Neural progenitor cell (in vitro differentiated cells): Measurements from ENCODE around the gene JPH3. TPM values are rescaled to one million over a fixed set of nuclear protein-coding genes. Genes with fewer than 3 reads are reported as not detected.

Source experiments
- DNase-seq: peaks from one replicate; pipeline ENCODE4 v3.0.0-alpha.2; 2016; ENCODE audit warnings: low spot score
- H2AFZ ChIP-seq: fragments of 200-600 bp; sonication (generic); replicated peaks from 2 replicates; pipeline ENCODE4 v1.6.1; 2016; ENCODE audit warnings: antibody characterized with exemption
- H3F3A ChIP-seq: fragments of 200-600 bp; sonication (generic); 2 replicates; pipeline ENCODE4 v1.6.1; 2016; ENCODE audit warnings: antibody characterized with exemption, low read depth
- H3K27ac ChIP-seq: fragments of 200-600 bp; sonication (generic); 2 replicates; pipeline ENCODE4 v1.5.1; 2016; ENCODE audit warnings: mild to moderate bottlenecking
- H3K27me3 ChIP-seq: fragments of 200-600 bp; sonication (generic); 2 replicates; pipeline ENCODE4 v1.6.1; 2016; ENCODE audit warnings: mild to moderate bottlenecking, moderate library complexity
- H3K36me3 ChIP-seq: fragments of 200-600 bp; sonication (generic); 2 replicates; pipeline ENCODE4 v1.5.1; 2016
- H3K4me1 ChIP-seq: fragments of 200-600 bp; sonication (generic); 2 replicates; pipeline ENCODE4 v1.6.1; 2016; ENCODE audit warnings: mixed run types
- H3K4me2 ChIP-seq: fragments of 200-600 bp; sonication (generic); 2 replicates; pipeline ENCODE4 v1.6.1; 2016
- H3K4me3 ChIP-seq: fragments of 200-600 bp; sonication (generic); 2 replicates; pipeline ENCODE4 v1.5.1; 2016
- H3K79me2 ChIP-seq: fragments of 200-600 bp; sonication (generic); 2 replicates; pipeline ENCODE4 v1.6.1; 2016; ENCODE audit warnings: low read depth
- H3K9ac ChIP-seq: fragments of 200-600 bp; sonication (generic); 2 replicates; pipeline ENCODE4 v1.6.1; 2016
- H3K9me3 ChIP-seq: fragments of 200-600 bp; sonication (generic); 2 replicates; pipeline ENCODE4 v1.5.1; 2016; ENCODE audit warnings: low read depth
- H4K20me1 ChIP-seq: fragments of 200-600 bp; sonication (generic); 2 replicates; pipeline ENCODE4 v1.6.1; 2016; ENCODE audit warnings: low read depth
- H3K27ac Mint-ChIP-seq: 3 replicates; pipeline ENCODE4 v1.8.0; 2021; ENCODE audit warnings: mixed read lengths
- H3K27me3 Mint-ChIP-seq: 2 replicates; pipeline ENCODE4 v1.8.0; 2022; ENCODE audit warnings: low read depth, mild to moderate bottlenecking, inconsistent platforms, moderate library complexity, mixed read lengths; ENCODE audit not compliant: insufficient read depth
- H3K36me3 Mint-ChIP-seq: 3 replicates; pipeline ENCODE4 v1.8.0; 2021; ENCODE audit warnings: mixed read lengths
- H3K4me1 Mint-ChIP-seq: 3 replicates; pipeline ENCODE4 v1.8.0; 2021; ENCODE audit warnings: mixed read lengths
- H3K4me3 Mint-ChIP-seq: 3 replicates; pipeline ENCODE4 v1.8.0; 2021; ENCODE audit warnings: mild to moderate bottlenecking, moderate library complexity, mixed read lengths
- H3K9me3 Mint-ChIP-seq: 3 replicates; pipeline ENCODE4 v1.8.0; 2020; ENCODE audit warnings: mixed read lengths
- EZH2 ChIP-seq: fragments of 200-600 bp; sonication (generic); IDR thresholded peaks from 2 replicates; pipeline ENCODE4 v1.6.1; 2017; ENCODE audit warnings: antibody characterized with exemption, mild to moderate bottlenecking, moderate library complexity
- EZH2phosphoT487 ChIP-seq: fragments of 200-600 bp; sonication (generic); IDR thresholded peaks from 2 replicates; pipeline ENCODE4 v1.6.1; 2017; ENCODE audit warnings: antibody characterized with exemption
- total RNA-seq: library from RNA; depleted of rRNA; stranded (reverse); fragments of >200 nt; gene quantifications from 2 replicates; pipeline ENCODE4 v1.2.3, GENCODE V29; 2015; ENCODE audit warnings: low replicate concordance
- TF ChIP-seq, protein P1 (sequence below): fragments of 200-600 bp; sonication (generic); IDR thresholded peaks from 2 replicates; pipeline ENCODE4 v1.5.1; 2017; ENCODE audit warnings: antibody characterized with exemption, mild to moderate bottlenecking

The JPH3 gene
- total RNA-seq, 1 donor from 2014 or later, result 7.1 TPM

DNA sequence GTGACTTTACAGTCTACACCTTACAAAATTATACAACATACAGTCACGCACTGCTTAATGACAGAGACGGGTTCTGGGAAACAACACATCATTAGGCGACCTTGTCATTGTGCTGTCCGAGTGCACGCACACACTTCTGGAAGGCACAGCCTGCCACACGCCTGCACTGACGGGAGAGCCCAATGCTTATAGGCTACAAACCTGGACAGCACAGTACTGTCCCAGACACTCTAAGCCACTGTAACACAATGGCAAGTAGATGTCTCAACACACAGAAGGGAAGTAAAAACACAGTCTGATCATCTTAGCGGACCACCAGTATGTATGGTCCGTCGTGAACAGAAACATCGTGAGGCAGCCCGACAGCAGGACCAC lies 133.7 kb downstream of the JPH3 start:
- Histone ChIP-seq H4K20me1 (peaks cover 6% of the 10 kb centered on the region), H2AFZ (no peak overlapping the region), H3K4me3 (no peak overlapping the region), H3K4me2 (no peak overlapping the region), H3K36me3 (no peaks in the 10 kb centered on the region), H3K27me3 (no peaks in the 10 kb centered on the region), H3K9ac (no peak overlapping the region), H3K79me2 (peaks cover 34% of the 10 kb centered on the region), H3K9me3 (no peaks in the 10 kb centered on the region), H3K27ac (no peak overlapping the region), H3K4me1 (no peaks in the 10 kb centered on the region), H3F3A (no peaks in the 10 kb centered on the region)
- TF ChIP-seq, protein P1, sequence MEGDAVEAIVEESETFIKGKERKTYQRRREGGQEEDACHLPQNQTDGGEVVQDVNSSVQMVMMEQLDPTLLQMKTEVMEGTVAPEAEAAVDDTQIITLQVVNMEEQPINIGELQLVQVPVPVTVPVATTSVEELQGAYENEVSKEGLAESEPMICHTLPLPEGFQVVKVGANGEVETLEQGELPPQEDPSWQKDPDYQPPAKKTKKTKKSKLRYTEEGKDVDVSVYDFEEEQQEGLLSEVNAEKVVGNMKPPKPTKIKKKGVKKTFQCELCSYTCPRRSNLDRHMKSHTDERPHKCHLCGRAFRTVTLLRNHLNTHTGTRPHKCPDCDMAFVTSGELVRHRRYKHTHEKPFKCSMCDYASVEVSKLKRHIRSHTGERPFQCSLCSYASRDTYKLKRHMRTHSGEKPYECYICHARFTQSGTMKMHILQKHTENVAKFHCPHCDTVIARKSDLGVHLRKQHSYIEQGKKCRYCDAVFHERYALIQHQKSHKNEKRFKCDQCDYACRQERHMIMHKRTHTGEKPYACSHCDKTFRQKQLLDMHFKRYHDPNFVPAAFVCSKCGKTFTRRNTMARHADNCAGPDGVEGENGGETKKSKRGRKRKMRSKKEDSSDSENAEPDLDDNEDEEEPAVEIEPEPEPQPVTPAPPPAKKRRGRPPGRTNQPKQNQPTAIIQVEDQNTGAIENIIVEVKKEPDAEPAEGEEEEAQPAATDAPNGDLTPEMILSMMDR, result no peak
- TF ChIP-seq EZH2phosphoT487 (no peak), EZH2 (no peak)
- peaks cover 7% of the 10 kb centered on the region for H3K4me1 Mint-ChIP-seq
- H3K27me3 Mint-ChIP-seq, result no peaks in the 10 kb centered on the region
- DNase-seq, result no peak
- H3K36me3 Mint-ChIP-seq, result peaks cover 8% of the 10 kb centered on the region
- H3K4me3 Mint-ChIP-seq, result no peak overlapping the region
- no peaks in the 10 kb centered on the region for H3K9me3 Mint-ChIP-seq
- no peak overlapping the region for H3K27ac Mint-ChIP-seq

DNA sequence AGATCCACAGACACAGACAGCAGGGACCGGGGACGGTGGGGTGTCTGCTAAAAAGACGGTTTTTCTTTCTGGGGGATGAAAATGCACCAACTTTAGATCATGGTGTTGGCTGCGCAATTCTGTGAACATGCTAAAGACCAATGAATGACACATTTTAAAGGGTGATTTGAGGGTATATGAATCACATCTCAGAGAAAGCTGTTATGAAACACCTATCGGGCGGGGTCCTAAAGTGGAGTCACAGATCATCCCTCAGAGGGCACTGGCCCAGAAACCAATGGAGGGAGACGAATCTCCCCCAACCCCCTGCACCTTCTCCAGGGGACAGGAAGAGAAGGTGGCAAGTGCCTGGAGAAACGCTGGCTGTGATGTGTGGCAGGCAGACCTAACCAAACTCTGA lies 137.5 kb downstream of the JPH3 start:
- Histone ChIP-seq H3K27ac (no peak overlapping the region), H3K79me2 (peaks cover 21% of the 10 kb centered on the region), H3K9me3 (no peaks in the 10 kb centered on the region), H3K4me2 (no peak overlapping the region), H3K27me3 (no peaks in the 10 kb centered on the region), H3K9ac (no peak overlapping the region), H2AFZ (no peak overlapping the region), H3K4me1 (no peaks in the 10 kb centered on the region), H3F3A (no peaks in the 10 kb centered on the region), H3K4me3 (no peak overlapping the region), H3K36me3 (no peaks in the 10 kb centered on the region), H4K20me1 (peaks cover 6% of the 10 kb centered on the region)
- H3K36me3 Mint-ChIP-seq, result peaks cover 22% of the 10 kb centered on the region
- peaks cover 6% of the 10 kb centered on the region for H3K27me3 Mint-ChIP-seq
- H3K4me1 Mint-ChIP-seq, result peaks cover 14% of the 10 kb centered on the region
- TF ChIP-seq, protein P1, result no peak
- TF ChIP-seq EZH2 (no peak), EZH2phosphoT487 (no peak)
- H3K27ac Mint-ChIP-seq, result no peak overlapping the region
- H3K9me3 Mint-ChIP-seq, result peaks cover 5% of the 10 kb centered on the region
- no peak for DNase-seq
- no peak overlapping the region for H3K4me3 Mint-ChIP-seq

DNA sequence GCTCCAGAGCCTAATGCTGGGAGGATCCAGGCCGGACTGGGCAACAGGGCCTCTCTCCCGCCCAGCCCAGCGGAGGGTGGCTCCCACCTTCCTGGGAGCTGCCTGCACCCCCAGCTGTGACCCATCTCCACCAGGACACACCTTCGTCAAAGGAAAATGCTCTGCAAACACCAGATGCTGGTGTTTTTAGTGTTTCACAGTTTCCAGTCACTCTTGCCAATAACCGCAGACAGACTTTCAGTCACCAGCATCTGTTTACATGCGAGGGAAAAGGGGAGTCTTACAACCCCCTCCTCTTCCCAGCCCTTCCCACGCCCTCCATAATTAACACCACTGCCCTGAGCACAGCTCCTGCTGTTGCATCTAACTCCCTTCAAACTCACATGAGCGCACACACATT lies 138.1 kb downstream of the JPH3 start:
- no peak overlapping the region for H3K27ac Mint-ChIP-seq
- H3K4me2 ChIP-seq, result no peak overlapping the region
- H3K36me3 Mint-ChIP-seq, result peaks cover 25% of the 10 kb centered on the region

More for the DNA sequence above, 138.1 kb downstream of the JPH3 start:
- Histone ChIP-seq H3K27me3 (no peaks in the 10 kb centered on the region), H3K4me3 (no peak overlapping the region), H3K27ac (no peak overlapping the region), H3K9ac (no peak overlapping the region), H3K4me1 (no peaks in the 10 kb centered on the region), H4K20me1 (peaks cover 6% of the 10 kb centered on the region), H2AFZ (no peak overlapping the region), H3K9me3 (no peaks in the 10 kb centered on the region), H3K79me2 (peaks cover 21% of the 10 kb centered on the region), H3F3A (no peaks in the 10 kb centered on the region), H3K36me3 (no peaks in the 10 kb centered on the region)
- peaks cover 13% of the 10 kb centered on the region for H3K4me1 Mint-ChIP-seq
- H3K4me3 Mint-ChIP-seq, result no peak overlapping the region
- peaks cover 5% of the 10 kb centered on the region for H3K9me3 Mint-ChIP-seq
- H3K27me3 Mint-ChIP-seq, result peaks cover 6% of the 10 kb centered on the region
- no peak for DNase-seq
- TF ChIP-seq EZH2 (no peak), EZH2phosphoT487 (no peak)
- TF ChIP-seq, protein P1, result no peak
